Smooth muscle cell (in vitro differentiated cells): Measurements from ENCODE around the gene PRKCA. TPM values are rescaled to one million over a fixed set of nuclear protein-coding genes. Genes with fewer than 3 reads are reported as not detected.
"Not testable (repeated sequence)": the region's sequence is repeated elsewhere in the genome, so short reads cannot be mapped to it uniquely, and the experiment has no call there.

Experiments
- DNase-seq: peaks from one replicate; lab custom pipeline; 2025; ENCODE audit not compliant: unreplicated experiment; lab: John Stamatoyannopoulos, UW
- H2AFZ ChIP-seq: fragments of 200-600 bp; sonication (generic); 2 replicates; pipeline ENCODE4 v1.6.0; 2016; ENCODE audit warnings: antibody characterized with exemption, low read depth, mild to moderate bottlenecking
- H3F3A ChIP-seq: fragments of 200-600 bp; sonication (generic); 2 replicates; pipeline ENCODE4 v1.6.0; 2017; ENCODE audit warnings: antibody characterized with exemption, low read depth
- H3K27ac ChIP-seq: fragments of 200-600 bp; sonication (generic); 2 replicates; pipeline ENCODE4 v1.5.1; 2016; ENCODE audit warnings: low read depth, mild to moderate bottlenecking
- H3K27me3 ChIP-seq: fragments of 200-600 bp; sonication (generic); 2 replicates; pipeline ENCODE4 v1.6.1; 2016; ENCODE audit warnings: low read depth, mild to moderate bottlenecking
- H3K36me3 ChIP-seq: fragments of 200-600 bp; sonication (generic); 2 replicates; pipeline ENCODE4 v1.5.1; 2016; ENCODE audit warnings: low read depth
- H3K4me1 ChIP-seq: fragments of 200-600 bp; sonication (generic); 2 replicates; pipeline ENCODE4 v1.5.1; 2016; ENCODE audit warnings: low read depth
- H3K4me2 ChIP-seq: fragments of 200-600 bp; sonication (generic); 2 replicates; pipeline ENCODE4 v1.6.0; 2016; ENCODE audit warnings: mild to moderate bottlenecking
- H3K4me3 ChIP-seq: fragments of 200-600 bp; sonication (generic); 2 replicates; pipeline ENCODE4 v1.5.1; 2016; ENCODE audit warnings: mild to moderate bottlenecking
- H3K79me2 ChIP-seq: fragments of 200-600 bp; sonication (generic); 2 replicates; pipeline ENCODE4 v1.6.0; 2016; ENCODE audit warnings: low read depth, mild to moderate bottlenecking
- H3K9ac ChIP-seq: fragments of 200-600 bp; sonication (generic); 2 replicates; pipeline ENCODE4 v1.6.0; 2016; ENCODE audit warnings: low read depth
- H3K9me3 ChIP-seq: fragments of 200-600 bp; sonication (generic); replicated peaks from 2 replicates; pipeline ENCODE4 v1.5.1; 2016; ENCODE audit warnings: low read depth
- H4K20me1 ChIP-seq: fragments of 200-600 bp; sonication (generic); 2 replicates; pipeline ENCODE4 v1.6.0; 2016; ENCODE audit warnings: low read depth
- CTCF ChIP-seq: fragments of 200-600 bp; sonication (generic); IDR thresholded peaks from 2 replicates; pipeline ENCODE4 v1.5.1; 2017; ENCODE audit warnings: borderline replicate concordance, mild to moderate bottlenecking, antibody characterized with exemption; ENCODE audit not compliant: insufficient read depth, poor library complexity, severe bottlenecking
- WGBS: methylation state at CpG from one replicate; pipeline ENCODE4 v1.1.7; 2016; ENCODE audit warnings: low lambda C conversion rate; 5-methylcytosine and 5-hydroxymethylcytosine counted together
- polyA plus RNA-seq: library from polyadenylated mRNA; unstranded; fragments of >200 nt; fragmentation: Nextera tagmentation; extraction: Ambion mirVana; gene quantifications from 2 replicates; pipeline ENCODE4 v1.2.1, GENCODE V29; 2016
- total RNA-seq: library from RNA; depleted of rRNA; stranded (reverse); fragments of >200 nt; gene quantifications from 2 replicates; pipeline ENCODE4 v1.2.3, GENCODE V29; 2014

PRKCA gene
- total and polyA plus RNA-seq, 2 experiments from 2014 or later: 0.78 to 7.1 TPM

GRCh38 chr17:66292353-66292752 lies 10.1 kb upstream of the PRKCA start:
- Histone ChIP-seq H3F3A (no peaks in the 10 kb centered on the region), H4K20me1 (no peaks in the 10 kb centered on the region), H3K79me2 (no peaks in the 10 kb centered on the region), H3K27ac (no peak overlapping the region), H3K27me3 (no peaks in the 10 kb centered on the region), H2AFZ (no peak overlapping the region), H3K9me3 (no peaks in the 10 kb centered on the region), H3K4me3 (no peak overlapping the region), H3K4me1 (no peaks in the 10 kb centered on the region), H3K4me2 (no peak overlapping the region), H3K36me3 (no peaks in the 10 kb centered on the region), H3K9ac (no peak overlapping the region)
- DNase-seq: no peak
- TF ChIP-seq CTCF: no peak
- WGBS: 79% methylated on average over 3 of the region's 3 CpGs

DNA sequence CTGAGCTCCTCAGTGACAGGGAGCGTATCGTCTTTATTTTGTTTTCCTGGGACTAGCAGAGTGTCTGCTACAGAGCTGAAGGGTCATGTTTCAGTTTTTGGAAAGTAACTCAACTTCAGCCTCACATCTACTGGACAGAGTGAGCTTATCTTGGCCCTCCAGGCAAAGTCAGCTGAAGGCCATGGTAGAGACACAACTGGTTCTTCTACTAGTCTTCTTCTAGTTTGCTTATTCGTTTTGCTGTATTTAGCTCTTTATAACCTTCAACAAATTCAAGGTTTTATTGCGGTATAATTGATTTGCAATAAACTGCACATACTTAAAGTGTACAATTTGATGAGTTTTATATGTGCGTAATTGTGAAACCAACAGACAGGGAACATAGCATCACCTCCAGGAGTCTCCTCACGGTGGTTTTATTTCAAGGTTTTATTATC lies 6.1 kb upstream of the PRKCA start:
- Histone ChIP-seq H3K79me2 (no peaks in the 10 kb centered on the region), H3K27me3 (peaks cover 28% of the 10 kb centered on the region), H3F3A (peaks cover 5% of the 10 kb centered on the region), H2AFZ (no peak overlapping the region), H3K9ac (no peak overlapping the region), H3K4me1 (no peaks in the 10 kb centered on the region), H3K4me3 (no peak overlapping the region), H3K36me3 (no peaks in the 10 kb centered on the region), H3K4me2 (no peak overlapping the region), H3K27ac (no peak overlapping the region), H4K20me1 (no peaks in the 10 kb centered on the region), H3K9me3 (no peaks in the 10 kb centered on the region)
- DNase-seq: no peak
- no peak for TF ChIP-seq CTCF
- WGBS: 87% methylated on average over 6 of the region's 6 CpGs

- H3K27ac ChIP-seq, H3K9ac ChIP-seq, H4K20me1 ChIP-seq, H3K36me3 ChIP-seq, H2AFZ ChIP-seq, H3K4me1 ChIP-seq, DNase-seq, H3K4me2 ChIP-seq, H3F3A ChIP-seq, H3K79me2 ChIP-seq, H3K9me3 ChIP-seq, H3K4me3 ChIP-seq: not testable (repeated sequence)
- 96% methylated on average over 9 of the region's 9 CpGs for WGBS
- H3K27me3 ChIP-seq: peaks cover 29% of the 10 kb centered on the region
Observed at GRCh38 chr17:66297443-66297842, 5.0 kb upstream of the PRKCA start.

DNA sequence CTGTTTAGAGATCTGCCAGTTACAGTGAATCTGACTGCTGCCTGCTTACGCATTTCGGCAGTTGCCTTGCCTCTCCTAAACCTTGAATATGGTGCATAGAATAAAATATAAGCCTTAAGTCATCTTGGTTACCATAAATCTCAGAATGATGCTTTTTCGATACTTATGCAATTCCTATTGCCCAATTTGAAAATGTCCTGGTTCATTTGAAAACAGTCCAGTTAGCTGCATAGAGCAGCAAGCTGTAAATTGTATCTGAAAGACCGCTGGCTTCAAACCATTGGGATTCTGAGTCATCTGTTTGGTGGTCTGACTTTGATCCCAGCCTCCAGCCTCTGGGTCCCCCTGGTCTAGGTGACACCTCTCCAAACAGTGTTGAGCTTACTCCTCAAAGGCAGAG lies 2.7 kb upstream of the PRKCA start:
- no peaks in the 10 kb centered on the region for H3K9me3 ChIP-seq
- H3K27ac ChIP-seq: no peak overlapping the region
- H2AFZ ChIP-seq: no peak overlapping the region

More for the DNA sequence above, 2.7 kb upstream of the PRKCA start:
- TF ChIP-seq CTCF: no peak
- 90% methylated on average over 4 of the region's 4 CpGs for WGBS
- no peak for DNase-seq
- H3K4me3 ChIP-seq: no peak overlapping the region
- no peaks in the 10 kb centered on the region for H3K79me2 ChIP-seq
- peaks cover 7% of the 10 kb centered on the region for H3K4me1 ChIP-seq
- no peak overlapping the region for H3K9ac ChIP-seq
- H3K4me2 ChIP-seq: no peak overlapping the region
- no peaks in the 10 kb centered on the region for H3K36me3 ChIP-seq
- peaks cover 29% of the 10 kb centered on the region for H3K27me3 ChIP-seq
- peaks cover 5% of the 10 kb centered on the region for H3F3A ChIP-seq
- H4K20me1 ChIP-seq: no peaks in the 10 kb centered on the region
